ENCODE results near the gene WDR1.

WDR1 gene

GRCh38 chr4:10104991-10105276 lies 11.7 kb downstream of the WDR1 start:
- TF ChIP-seq, protein P1, sequence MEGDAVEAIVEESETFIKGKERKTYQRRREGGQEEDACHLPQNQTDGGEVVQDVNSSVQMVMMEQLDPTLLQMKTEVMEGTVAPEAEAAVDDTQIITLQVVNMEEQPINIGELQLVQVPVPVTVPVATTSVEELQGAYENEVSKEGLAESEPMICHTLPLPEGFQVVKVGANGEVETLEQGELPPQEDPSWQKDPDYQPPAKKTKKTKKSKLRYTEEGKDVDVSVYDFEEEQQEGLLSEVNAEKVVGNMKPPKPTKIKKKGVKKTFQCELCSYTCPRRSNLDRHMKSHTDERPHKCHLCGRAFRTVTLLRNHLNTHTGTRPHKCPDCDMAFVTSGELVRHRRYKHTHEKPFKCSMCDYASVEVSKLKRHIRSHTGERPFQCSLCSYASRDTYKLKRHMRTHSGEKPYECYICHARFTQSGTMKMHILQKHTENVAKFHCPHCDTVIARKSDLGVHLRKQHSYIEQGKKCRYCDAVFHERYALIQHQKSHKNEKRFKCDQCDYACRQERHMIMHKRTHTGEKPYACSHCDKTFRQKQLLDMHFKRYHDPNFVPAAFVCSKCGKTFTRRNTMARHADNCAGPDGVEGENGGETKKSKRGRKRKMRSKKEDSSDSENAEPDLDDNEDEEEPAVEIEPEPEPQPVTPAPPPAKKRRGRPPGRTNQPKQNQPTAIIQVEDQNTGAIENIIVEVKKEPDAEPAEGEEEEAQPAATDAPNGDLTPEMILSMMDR (IDR thresholded peaks at IDR 0.05; ENCODE audit: insufficient read depth, low read length, missing control alignments) = no peak
- no peak overlapping the region for H3K4me3 ChIP-seq (ENCODE audit: low read depth, low read length)
- no peak for DNase-seq (ENCODE audit: low read depth, low spot score)
- ChIA-PET CTCF (interaction anchor here (1.2 kb wide), 1 partner anchor 11 kb away, joined by 4 read pairs; no protein-coding TSS in a partner anchor), POLR2A (interaction anchor here (0.9 kb wide), 1 partner anchor 11 kb away, joined by 3 read pairs; no protein-coding TSS in a partner anchor)

GRCh38 chr4:10104211-10104990 lies 12.2 kb downstream of the WDR1 start:
- DNase-seq (ENCODE audit: low read depth, low spot score) = no peak
- POLR2A ChIA-PET = interaction anchor here (0.9 to 2.3 kb wide), 4 partner anchors 10 to 13 kb away, joined by 3 to 16 read pairs (median 6); partner anchors contain the start of gene WDR1
- H3K4me3 ChIP-seq (ENCODE audit: low read depth, low read length) = no peak overlapping the region
- CTCF ChIA-PET = interaction anchor here (1.0 to 1.3 kb wide), 3 partner anchors 9 to 11 kb away, joined by 4 to 5 read pairs (median 4); no protein-coding TSS in a partner anchor
- TF ChIP-seq, protein P1 (IDR thresholded peaks at IDR 0.05; ENCODE audit: insufficient read depth, low read length, missing control alignments) = no peak

GRCh38 chr4:10102474-10103332 lies 13.9 kb downstream of the WDR1 start:
- CTCF ChIA-PET = interaction anchor here (1.9 kb wide), 1 partner anchor 11 kb away, joined by 5 read pairs; no protein-coding TSS in a partner anchor
- DNase-seq (ENCODE audit: low read depth, low spot score) = no peak
- POLR2A ChIA-PET = interaction anchor here (1.1 to 2.3 kb wide), 3 partner anchors 9 to 14 kb away, joined by 4 to 16 read pairs (median 8); partner anchors contain the start of gene WDR1

DNA sequence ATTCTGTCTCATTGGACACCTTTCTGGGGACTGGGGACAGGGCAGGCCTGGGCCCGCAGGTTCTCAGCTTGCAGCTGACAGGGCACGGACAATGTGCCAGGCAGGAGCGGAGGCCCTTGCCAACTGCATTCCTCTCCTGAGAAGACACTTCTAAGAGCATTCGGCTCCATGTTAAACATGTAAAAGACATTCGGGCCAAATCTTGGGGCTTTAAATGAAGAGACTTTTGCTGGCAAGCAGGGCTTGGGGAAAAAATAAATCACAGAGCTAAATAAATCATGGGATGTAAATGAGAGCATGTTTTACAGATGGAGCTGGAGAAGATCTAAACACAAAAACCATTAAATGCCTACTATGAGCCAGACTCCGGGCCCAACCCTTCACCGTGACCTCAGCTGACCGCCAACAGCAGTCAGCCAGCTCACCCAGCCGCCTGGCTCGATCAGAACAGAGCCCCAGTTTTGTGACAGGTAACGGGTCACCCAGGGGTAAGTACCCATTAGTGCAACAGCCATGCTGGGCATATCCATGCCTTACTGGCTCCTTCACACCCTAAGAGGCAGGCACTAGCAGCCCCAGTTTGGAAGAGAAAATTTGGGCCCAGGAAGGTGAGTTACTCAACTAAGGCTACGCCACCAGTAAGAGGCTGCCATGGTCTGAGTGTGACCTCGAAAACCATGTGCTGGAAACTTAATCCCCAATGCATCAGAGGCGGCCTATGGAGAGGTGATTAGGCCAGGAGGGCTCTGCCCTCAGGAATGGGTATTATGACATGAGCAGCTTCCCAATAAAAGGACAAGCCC lies 14.7 kb downstream of the WDR1 start:
- no peak overlapping the region for H3K4me3 ChIP-seq (ENCODE audit: low read depth, low read length)
- no peak for DNase-seq (ENCODE audit: low read depth, low spot score)
- TF ChIP-seq, protein P1 (IDR thresholded peaks at IDR 0.05; ENCODE audit: insufficient read depth, low read length, missing control alignments) = no peak
- CTCF ChIA-PET = interaction anchor here (1.9 kb wide), 1 partner anchor 10 kb away, joined by 5 read pairs; no protein-coding TSS in a partner anchor
- POLR2A ChIA-PET = interaction anchor here (1.0 to 2.2 kb wide), 4 partner anchors 8 to 15 kb away, joined by 4 to 8 read pairs (median 4); partner anchors contain the start of gene WDR1

More at GRCh38 chr4:10102474-10103332, 13.9 kb downstream of the WDR1 start:
- TF ChIP-seq, protein P1 (IDR thresholded peaks at IDR 0.05; ENCODE audit: insufficient read depth, low read length, missing control alignments) = no peak
- no peak overlapping the region for H3K4me3 ChIP-seq (ENCODE audit: low read depth, low read length)

DNA sequence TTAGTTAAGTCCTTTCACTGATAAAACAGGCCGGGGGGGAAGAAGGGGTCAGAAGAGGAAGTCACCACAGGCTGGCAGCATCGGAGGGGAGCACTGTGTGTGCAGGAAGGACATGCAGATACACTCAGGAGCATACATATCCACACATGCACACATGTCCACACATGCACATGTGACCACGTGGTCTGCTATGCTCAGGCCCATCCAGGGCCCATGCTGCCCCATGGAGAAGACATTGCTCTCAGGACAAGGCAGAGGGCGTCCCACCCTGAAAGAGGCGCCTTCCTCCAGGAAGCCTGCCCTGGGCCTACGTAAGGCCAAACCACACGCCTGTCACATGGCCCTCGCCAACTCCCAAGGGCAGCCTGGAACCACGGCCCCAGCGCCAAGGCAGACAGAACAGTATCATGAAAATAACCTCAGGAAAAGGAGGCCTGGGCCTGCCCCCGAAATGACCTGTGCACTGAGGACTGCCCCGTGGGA lies 15.8 kb downstream of the WDR1 start:
- TF ChIP-seq, protein P1 (IDR thresholded peaks at IDR 0.05; ENCODE audit: insufficient read depth, low read length, missing control alignments) = no peak
- ChIA-PET POLR2A (no interaction called here), CTCF (no interaction called here)

More for the DNA sequence above, 15.8 kb downstream of the WDR1 start:
- H3K4me3 ChIP-seq (ENCODE audit: low read depth, low read length) = no peak overlapping the region
- no peak for DNase-seq (ENCODE audit: low read depth, low spot score)
